Transverse colon (tissue), 4 donors: ENCODE results near the gene ARMC3. TPM values are rescaled to one million over a fixed set of nuclear protein-coding genes. Genes with fewer than 3 reads are reported as not detected.

Source experiments
- DNase-seq: peaks from one replicate; pipeline ENCODE4 v3.0.0-alpha.2; 2019
- H3K27ac ChIP-seq, 4 donors: fragments of 200-600 bp; sonication (generic); 2 replicates each; pipeline ENCODE4 v1.5.1; 2016 to 2018; ENCODE audit warnings: inconsistent platforms in 4 of 4
- H3K27me3 ChIP-seq: fragments of 200-600 bp; sonication (generic); 2 replicates; pipeline ENCODE4 v1.5.1; 2017; ENCODE audit warnings: inconsistent platforms
- H3K36me3 ChIP-seq, 4 donors: fragments of 200-600 bp; sonication (generic); 2 replicates each; pipeline ENCODE4 v1.5.1; 2017 to 2019; ENCODE audit warnings: inconsistent platforms in 4 of 4
- H3K4me1 ChIP-seq, 4 donors: fragments of 200-600 bp; sonication (generic); 2 replicates each; pipeline ENCODE4 v1.5.1; 2017 to 2020; ENCODE audit warnings: inconsistent platforms in 4 of 4
- H3K4me3 ChIP-seq, 4 donors: fragments of 200-600 bp; sonication (generic); 1 replicate in 1 of 4; 2 replicates in 3 of 4; pipeline versions ENCODE4 v1.5.1 to v1.6.1; 2017 to 2019; ENCODE audit warnings: inconsistent platforms in 4 of 4
- H3K9me3 ChIP-seq, 2 donors: fragments of 200-600 bp; sonication (generic); 2 replicates each; pipeline ENCODE4 v1.5.1; 2017 to 2019; ENCODE audit warnings: inconsistent platforms in 2 of 2
- CTCF ChIP-seq, 5 experiments: fragments of 200-600 bp in 3 of 5; fragments of 450-650 bp in 2 of 5; sonication (generic) in 3 of 5; IDR thresholded peaks; 1 replicate in 2 of 5; 2 replicates in 3 of 5; pipeline ENCODE4 v1.5.1; 2016 to 2017; ENCODE audit warnings: antibody characterized with exemption in 5 of 5, inconsistent platforms in 3 of 5, mild to moderate bottlenecking in 2 of 5, moderate library complexity in 1 of 5
- EP300 ChIP-seq: sonication (generic); formaldehyde crosslinking; IDR thresholded peaks from one replicate; pipeline ENCODE4 v1.6.1; 2017; ENCODE audit warnings: antibody characterized with exemption, low read depth
- POLR2A ChIP-seq: fragments of 450-650 bp; IDR thresholded peaks from one replicate; pipeline ENCODE4 v1.6.1; 2016; ENCODE audit warnings: antibody characterized with exemption, mild to moderate bottlenecking, moderate library complexity
- POLR2AphosphoS5 ChIP-seq, 3 donors: sonication (generic); formaldehyde crosslinking; IDR thresholded peaks; one replicate each; pipeline ENCODE4 v1.6.1; 2016; ENCODE audit warnings: antibody characterized with exemption in 3 of 3
- WGBS, 2 donors: methylation state at CpG; one replicate each; pipeline ENCODE4 v1.1.5; 2018; ENCODE audit warnings: low coverage in 1 of 2; 5-methylcytosine and 5-hydroxymethylcytosine counted together
- in situ Hi-C, 4 donors: fragments of 200-750 bp; cut with MboI; loops; one replicate each; pipeline versions ENCODE4 v1.15.0 to v1.15.1; 2017; ENCODE audit warnings: low sequenced_read_pairs in 3 of 4, low pct_ligation_motif_present in 1 of 4, low pct_unique_long_range_greater_than_20kb in 1 of 4
- intact Hi-C: fragments of 100-400 bp; cut with DNase I; formaldehyde crosslinking; loops from one replicate; pipeline ENCODE4 v1.15.1; 2023; ENCODE audit warnings: low total_unique reads
- total RNA-seq, 4 donors: library from RNA; depleted of rRNA; stranded (reverse); fragments of >200 nt; gene quantifications; one replicate each; pipeline ENCODE4 v1.1.0, GENCODE V29; 2016

ARMC3 gene
- total RNA-seq, 4 donors from 2014 or later: not detected

DNA sequence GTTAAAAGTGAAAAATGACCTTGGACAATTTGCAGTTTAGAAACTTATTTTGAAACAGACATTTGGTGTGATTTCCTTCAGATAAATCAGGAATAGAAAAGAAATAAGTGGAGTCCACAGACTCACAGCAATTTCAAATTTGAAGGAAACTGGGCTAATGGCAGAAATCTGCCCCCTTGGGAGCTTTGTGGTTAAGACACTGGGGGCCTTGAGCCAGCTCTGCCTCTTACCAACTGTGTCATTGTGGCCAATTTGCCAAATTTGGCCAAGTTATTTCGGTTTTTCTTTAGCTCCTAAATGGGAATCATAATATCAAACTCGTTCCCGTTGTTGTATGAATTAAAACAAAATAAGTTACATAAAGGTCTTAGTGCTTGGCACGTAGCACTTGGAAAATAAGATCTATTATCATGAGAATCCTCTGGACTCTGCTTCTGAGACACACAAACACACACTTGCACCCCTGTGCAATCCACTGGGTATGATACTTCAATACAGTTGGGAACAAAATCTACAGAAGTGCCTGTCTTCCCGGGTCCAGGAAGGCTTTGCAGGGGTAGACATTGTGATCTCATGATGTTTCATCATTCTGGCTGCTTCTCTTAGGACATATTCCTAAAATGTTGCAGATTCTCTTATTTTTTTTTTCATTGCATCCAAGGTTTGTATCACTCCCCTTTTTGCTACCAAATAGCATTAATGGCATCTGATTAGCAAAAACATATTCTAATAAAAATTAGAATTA, 4.9 kb downstream of the ARMC3 start:
- WGBS, 2 donors: 77 to 78% methylated on average over 5 of the region's 5 CpGs
- Histone ChIP-seq H3K4me3 (no peak overlapping the region), H3K27me3 (peaks cover 5% of the 10 kb centered on the region), H3K4me1 (peaks cover 0 to 4% (median 0%) of the 10 kb centered on the region in 4 donors), H3K27ac (no peak overlapping the region), H3K9me3 (no peaks in the 10 kb centered on the region), H3K36me3 (no peaks in the 10 kb centered on the region)
- intact Hi-C loops: no loop called here
- TF ChIP-seq EP300 (no peak), POLR2AphosphoS5 (IDR thresholded peaks at IDR 0.05) (no peak), CTCF (IDR thresholded peaks at IDR 0.05) (no peak), POLR2A (no peak)
- DNase-seq: no peak
- in situ Hi-C loops: no loop called here

- intact Hi-C loops (no loop called here), in situ Hi-C loops (no loop called here)
- Histone ChIP-seq H3K36me3 (no peaks in the 10 kb centered on the region), H3K27ac (no peak overlapping the region), H3K4me3 (no peak overlapping the region), H3K27me3 (no peaks in the 10 kb centered on the region), H3K9me3 (no peaks in the 10 kb centered on the region), H3K4me1 (no peaks in the 10 kb centered on the region)
- DNase-seq: no peak
- TF ChIP-seq EP300 (no peak), CTCF (IDR thresholded peaks at IDR 0.05) (no peak), POLR2AphosphoS5 (IDR thresholded peaks at IDR 0.05) (no peak), POLR2A (no peak)
- 64 to 90% methylated on average over 2 to 3 of the region's 3 CpGs for WGBS, 2 donors
Measured at GRCh38 chr10:22934726-22935125, 6.9 kb downstream of the ARMC3 start.

DNA sequence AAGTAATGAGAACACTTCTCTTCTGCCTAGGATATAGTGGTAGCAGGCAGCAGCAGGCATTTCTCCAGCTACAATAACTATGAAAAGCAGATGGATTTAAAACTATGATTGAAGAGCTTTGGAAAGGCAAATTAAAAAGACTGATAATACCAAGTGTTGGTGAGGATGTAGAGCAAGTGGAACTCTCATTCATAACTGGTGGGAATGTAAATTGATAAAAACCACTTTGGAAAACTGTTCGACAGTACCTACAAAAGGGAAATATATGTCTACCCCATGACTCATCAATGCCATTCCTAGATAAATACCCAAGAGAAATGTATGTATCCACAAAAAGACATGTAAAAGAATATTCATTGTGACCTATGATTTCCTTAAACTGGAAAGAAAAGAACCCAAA, 14.6 kb downstream of the ARMC3 start:
- Histone ChIP-seq H3K4me1 (no peaks in the 10 kb centered on the region), H3K36me3 (no peaks in the 10 kb centered on the region), H3K9me3 (peaks cover 0 to 7% of the 10 kb centered on the region in 2 donors), H3K27ac (no peak overlapping the region), H3K4me3 (no peak overlapping the region), H3K27me3 (no peaks in the 10 kb centered on the region)
- in situ Hi-C loops: no loop called here
- no peak for DNase-seq
- TF ChIP-seq POLR2AphosphoS5 (IDR thresholded peaks at IDR 0.05) (no peak), CTCF (IDR thresholded peaks at IDR 0.05) (no peak), POLR2A (no peak), EP300 (no peak)
- intact Hi-C loops: no loop called here
- 84 to 91% methylated on average over 1 of the region's 1 CpG for WGBS, 2 donors

GRCh38 chr10:22945934-22946673, 18.3 kb downstream of the ARMC3 start:
- in situ Hi-C loops (no loop called here), intact Hi-C loops (no loop called here)
- Histone ChIP-seq H3K4me3 (no peak overlapping the region), H3K36me3 (no peaks in the 10 kb centered on the region), H3K27me3 (no peaks in the 10 kb centered on the region), H3K27ac (no peak overlapping the region), H3K4me1 (no peaks in the 10 kb centered on the region), H3K9me3 (peaks cover 9 to 19% of the 10 kb centered on the region in 2 donors)
- TF ChIP-seq POLR2AphosphoS5 (IDR thresholded peaks at IDR 0.05) (no peak), EP300 (no peak), CTCF (IDR thresholded peaks at IDR 0.05) (no peak), POLR2A (no peak)
- DNase-seq: no peak
- WGBS, 2 donors: 83 to 94% methylated on average over 2 of the region's 2 CpGs
